PFSK-1 (cell line): Measurements from ENCODE around the gene RPS24.

Experiments
- FOXP2 ChIP-seq: optimal IDR thresholded peaks from 2 replicates; pipeline ENCODE3; 2011; ENCODE audit warnings: borderline replicate concordance, control low read depth, inconsistent platforms; ENCODE audit not compliant: insufficient read depth; ENCODE audit errors: extremely low read length, extremely low read depth
- POLR2AphosphoS5 ChIP-seq: IDR thresholded peaks from 2 replicates; pipeline ENCODE4 v1.6.1; 2012; ENCODE audit warnings: low read depth, mild to moderate bottlenecking, control low read depth, low read length, moderate library complexity
- REST ChIP-seq, 2 experiments: IDR thresholded peaks; 2 replicates each; pipeline versions ENCODE4 v1.6.1 to v1.8.0; 2011 to 2012; ENCODE audit warnings: low read depth in 2 of 2, low read length in 2 of 2, control low read depth in 1 of 2, inconsistent platforms in 1 of 2, mild to moderate bottlenecking in 1 of 2, moderate library complexity in 1 of 2; ENCODE audit not compliant: insufficient read depth in 1 of 2
- SIN3A ChIP-seq: IDR thresholded peaks from 2 replicates; pipeline ENCODE4 v1.6.1; 2012; ENCODE audit warnings: mild to moderate bottlenecking, low read length, moderate library complexity, borderline replicate concordance; ENCODE audit not compliant: insufficient read depth
- TAF1 ChIP-seq: IDR thresholded peaks from 2 replicates; pipeline ENCODE4 v1.6.1; 2012; ENCODE audit warnings: low read length, control low read depth, borderline replicate concordance; ENCODE audit not compliant: insufficient read depth

The RPS24 gene

GRCh38 chr10:78053211-78053868 lies 19.7 kb downstream of the RPS24 start:
- TF ChIP-seq SIN3A (no peak), TAF1 (no peak), REST (IDR thresholded peaks at IDR 0.05; ENCODE audit: insufficient read depth in 1 of 2, low read depth in 2 of 2, low read length in 2 of 2) (no peak), FOXP2 (no peak), POLR2AphosphoS5 (no peak)

- TF ChIP-seq FOXP2 (no peak), SIN3A (no peak), POLR2AphosphoS5 (no peak), REST (IDR thresholded peaks at IDR 0.05; ENCODE audit: insufficient read depth in 1 of 2, low read depth in 2 of 2, low read length in 2 of 2) (no peak), TAF1 (no peak)
Observed at GRCh38 chr10:78058562-78058961, 24.9 kb downstream of the RPS24 start.

- TF ChIP-seq SIN3A (no peak), REST (IDR thresholded peaks at IDR 0.05; ENCODE audit: insufficient read depth in 1 of 2, low read depth in 2 of 2, low read length in 2 of 2) (no peak), POLR2AphosphoS5 (no peak), FOXP2 (no peak), TAF1 (no peak)
Observed at GRCh38 chr10:78059906-78060702, 26.4 kb downstream of the RPS24 start.

GRCh38 chr10:78062296-78062695 lies 28.6 kb downstream of the RPS24 start:
- TF ChIP-seq TAF1 (no peak), FOXP2 (no peak), SIN3A (no peak), POLR2AphosphoS5 (no peak), REST (IDR thresholded peaks at IDR 0.05; ENCODE audit: insufficient read depth in 1 of 2, low read depth in 2 of 2, low read length in 2 of 2) (no peak)
